ENCODE measurements around the gene EPHB6. TPM values are rescaled to one million over a fixed set of nuclear protein-coding genes. Genes with fewer than 3 reads are reported as not detected.

Gene EPHB6
- total RNA-seq, 1 experiment from 2014 or later, result 30.5 TPM

- no peaks in the 10 kb centered on the region for H4K20me1 ChIP-seq (ENCODE audit: low read length)
- H3K9me3 ChIP-seq (ENCODE audit: low read length), result no peaks in the 10 kb centered on the region
- H3K4me2 ChIP-seq (ENCODE audit: low read length), result no peak overlapping the region
- H3K36me3 ChIP-seq (ENCODE audit: low read depth, low read length), result no peaks in the 10 kb centered on the region
- no peak for DNase-seq
- no peak for ATAC-seq
- H3K79me2 ChIP-seq (ENCODE audit: low read length), result no peaks in the 10 kb centered on the region
- no peak overlapping the region for H3K27ac ChIP-seq (ENCODE audit: low read length)
- no peak overlapping the region for H3K4me3 ChIP-seq (ENCODE audit: low read length)
- CTCF ChIA-PET, result no interaction called here
- H3K27me3 ChIP-seq (ENCODE audit: low read length), result peaks cover 10% of the 10 kb centered on the region
- peaks cover 18% of the 10 kb centered on the region for H3K4me1 ChIP-seq (ENCODE audit: insufficient read depth, low read length)
- POLR2A ChIA-PET (ENCODE audit: unreplicated experiment), result no interaction called here
- no peak overlapping the region for H2AFZ ChIP-seq (ENCODE audit: low read length)
- H3K9ac ChIP-seq (ENCODE audit: low read length), result no peak overlapping the region
- intact Hi-C loops (cut with micrococcal nuclease), result no loop called here
- H3K9me2 ChIP-seq (replicated peaks; ENCODE audit: low read length), result no peaks in the 10 kb centered on the region
- H3F3A ChIP-seq (ENCODE audit: low read length, unreplicated experiment), result no peaks in the 10 kb centered on the region
- TF ChIP-seq CTCF (conservative IDR thresholded peaks at IDR 0.05; ENCODE audit: low read depth, low read length) (no peak), EZH2phosphoT487 (IDR thresholded peaks at IDR 0.05; ENCODE audit: borderline replicate concordance, low read length) (no peak), EZH2 (IDR thresholded peaks at IDR 0.05; ENCODE audit: low read length, unreplicated experiment) (no peak)
- no TSS peak for BruUV-seq (replicated peaks)
Observed at GRCh38 chr7:142897691-142898090, 42.8 kb downstream of the EPHB6 start.

- intact Hi-C loops (cut with micrococcal nuclease), result no loop called here
- POLR2A ChIA-PET (ENCODE audit: unreplicated experiment), result no interaction called here
- H3K27me3 ChIP-seq (ENCODE audit: low read length), result peaks cover 10% of the 10 kb centered on the region
- H3K9me2 ChIP-seq (replicated peaks; ENCODE audit: low read length), result no peaks in the 10 kb centered on the region
- H2AFZ ChIP-seq (ENCODE audit: low read length), result no peak overlapping the region
- DNase-seq (peak; percentile 25), ATAC-seq (no peak)
- H3K27ac ChIP-seq (ENCODE audit: low read length), result no peak overlapping the region
- no peak overlapping the region for H3K9ac ChIP-seq (ENCODE audit: low read length)
- H3K4me2 ChIP-seq (ENCODE audit: low read length), result no peak overlapping the region
- H3K4me1 ChIP-seq (ENCODE audit: insufficient read depth, low read length), result peaks cover 18% of the 10 kb centered on the region
- no peaks in the 10 kb centered on the region for H3K9me3 ChIP-seq (ENCODE audit: low read length)
- H3K4me3 ChIP-seq (ENCODE audit: low read length), result no peak overlapping the region
- BruUV-seq (replicated peaks), result no TSS peak
- TF ChIP-seq CTCF (conservative IDR thresholded peaks at IDR 0.05; ENCODE audit: low read depth, low read length), result no peak
- no peak for TF ChIP-seq EZH2 (IDR thresholded peaks at IDR 0.05; ENCODE audit: low read length, unreplicated experiment)
- TF ChIP-seq EZH2phosphoT487 (IDR thresholded peaks at IDR 0.05; ENCODE audit: borderline replicate concordance, low read length), result no peak
- CTCF ChIA-PET, result interaction anchor here (0.7 kb wide), 1 partner anchor 63 kb away, joined by 8 read pairs; no protein-coding TSS in a partner anchor
- H3F3A ChIP-seq (ENCODE audit: low read length, unreplicated experiment), result no peaks in the 10 kb centered on the region
- H3K36me3 ChIP-seq (ENCODE audit: low read depth, low read length), result no peaks in the 10 kb centered on the region
- H3K79me2 ChIP-seq (ENCODE audit: low read length), result no peaks in the 10 kb centered on the region
- no peaks in the 10 kb centered on the region for H4K20me1 ChIP-seq (ENCODE audit: low read length)
Observed at GRCh38 chr7:142898377-142899170, 43.7 kb downstream of the EPHB6 start.

GRCh38 chr7:142899661-142900060 is 44.8 kb downstream of the EPHB6 start:
- H3K27ac ChIP-seq (ENCODE audit: low read length), result no peak overlapping the region
- no peak for TF ChIP-seq CTCF (conservative IDR thresholded peaks at IDR 0.05; ENCODE audit: low read depth, low read length)
- TF ChIP-seq EZH2phosphoT487 (IDR thresholded peaks at IDR 0.05; ENCODE audit: borderline replicate concordance, low read length), result no peak
- TF ChIP-seq EZH2 (IDR thresholded peaks at IDR 0.05; ENCODE audit: low read length, unreplicated experiment), result no peak
- H2AFZ ChIP-seq (ENCODE audit: low read length), result no peak overlapping the region
- H3K79me2 ChIP-seq (ENCODE audit: low read length), result no peaks in the 10 kb centered on the region
- peaks cover 18% of the 10 kb centered on the region for H3K4me1 ChIP-seq (ENCODE audit: insufficient read depth, low read length)
- H3K9me2 ChIP-seq (replicated peaks; ENCODE audit: low read length), result no peaks in the 10 kb centered on the region
- H4K20me1 ChIP-seq (ENCODE audit: low read length), result no peaks in the 10 kb centered on the region
- no peaks in the 10 kb centered on the region for H3K9me3 ChIP-seq (ENCODE audit: low read length)
- DNase-seq (no peak), ATAC-seq (no peak)
- H3K27me3 ChIP-seq (ENCODE audit: low read length), result peaks cover 10% of the 10 kb centered on the region
- no TSS peak for BruUV-seq (replicated peaks)
- POLR2A ChIA-PET (ENCODE audit: unreplicated experiment), result interaction anchor here (0.8 kb wide), 1 partner anchor 11 kb away, joined by 4 read pairs; no protein-coding TSS in a partner anchor
- H3F3A ChIP-seq (ENCODE audit: low read length, unreplicated experiment), result no peaks in the 10 kb centered on the region
- intact Hi-C loops (cut with micrococcal nuclease), result no loop called here
- H3K4me2 ChIP-seq (ENCODE audit: low read length), result no peak overlapping the region
- no peak overlapping the region for H3K9ac ChIP-seq (ENCODE audit: low read length)
- no peaks in the 10 kb centered on the region for H3K36me3 ChIP-seq (ENCODE audit: low read depth, low read length)
- no peak overlapping the region for H3K4me3 ChIP-seq (ENCODE audit: low read length)
- CTCF ChIA-PET, result interaction anchor here (0.6 to 0.7 kb wide), 2 partner anchors 64 to 316 kb away, joined by 3 to 8 read pairs; no protein-coding TSS in a partner anchor

Data from PC-3 (cell line).